Caco-2 (cell line): ENCODE data around the gene AP2B1. TPM values are rescaled to one million over a fixed set of nuclear protein-coding genes. Genes with fewer than 3 reads are reported as not detected.

Experiments used
- BruUV-seq: library from RNA; stranded (reverse); fragments of 400-500 nt; replicated peaks from 2 replicates; lab custom pipeline; 2021; lab: Mats Ljungman, UMichigan
- CTCF ChIA-PET: fragments of 300-600 bp; sonication (Branson Sonifier 250); formaldehyde crosslinking; loops from one replicate; lab custom pipeline; 2022; ENCODE audit warnings: antibody characterized with exemption; lab: Charles Lee
- POLR2A ChIA-PET: fragments of 300-600 bp; sonication (Branson Sonifier 250); formaldehyde crosslinking; loops from one replicate; lab custom pipeline; 2022; ENCODE audit warnings: antibody characterized with exemption; lab: Charles Lee
- DNase-seq, 2 experiments: peaks; one replicate each; pipeline versions ENCODE4 v3.0.0 to v3.0.0-alpha.2; 2020 to 2022
- H3K27me3 ChIP-seq: replicated peaks from 2 replicates; pipeline ENCODE4 v1.6.0; 2011; ENCODE audit warnings: low read length; ENCODE audit not compliant: control insufficient read depth, insufficient read depth
- H3K36me3 ChIP-seq: 2 replicates; pipeline ENCODE4 v1.5.1; 2011; ENCODE audit warnings: low read length; ENCODE audit not compliant: control insufficient read depth, insufficient read depth
- H3K4me1 ChIP-seq: fragments of 250-450 bp; sonication (Bioruptor Pico); 2 replicates; pipeline ENCODE4 v1.5.1; 2020; ENCODE audit warnings: mild to moderate bottlenecking
- H3K4me3 ChIP-seq: 2 replicates; pipeline ENCODE4 v1.5.1; 2011; ENCODE audit warnings: low read depth, mild to moderate bottlenecking, control low read depth, low read length
- H3K9me3 ChIP-seq: fragments of 250-450 bp; sonication (Bioruptor Pico); 2 replicates; pipeline ENCODE4 v1.5.1; 2020; ENCODE audit warnings: mild to moderate bottlenecking, moderate library complexity
- H3K27ac Mint-ChIP-seq: one replicate; pipeline ENCODE4 v1.8.0; 2022; ENCODE audit warnings: mixed read lengths; ENCODE audit not compliant: unreplicated experiment
- H3K27me3 Mint-ChIP-seq: one replicate; pipeline ENCODE4 v1.8.0; 2022; ENCODE audit warnings: mixed read lengths; ENCODE audit not compliant: insufficient read depth, unreplicated experiment
- H3K36me3 Mint-ChIP-seq: one replicate; pipeline ENCODE4 v1.8.0; 2022; ENCODE audit warnings: mild to moderate bottlenecking, mixed read lengths; ENCODE audit not compliant: insufficient read depth, unreplicated experiment
- H3K4me1 Mint-ChIP-seq: one replicate; pipeline ENCODE4 v1.8.0; 2022; ENCODE audit warnings: low read depth, mixed read lengths; ENCODE audit not compliant: unreplicated experiment
- H3K4me3 Mint-ChIP-seq: one replicate; pipeline ENCODE4 v1.8.0; 2022; ENCODE audit warnings: mild to moderate bottlenecking, moderate library complexity, mixed read lengths; ENCODE audit not compliant: unreplicated experiment
- H3K9me3 Mint-ChIP-seq: one replicate; pipeline ENCODE4 v1.8.0; 2022; ENCODE audit warnings: mixed read lengths; ENCODE audit not compliant: unreplicated experiment
- CTCF ChIP-seq, 2 experiments: fragments of 200-600 bp in 1 of 2; IDR thresholded peaks; 1 replicate in 1 of 2; 2 replicates in 1 of 2; pipeline versions ENCODE4 v1.5.1 to v1.8.0; 2011 to 2022; ENCODE audit warnings: antibody characterized with exemption in 1 of 2, control low read depth in 1 of 2, inconsistent platforms in 1 of 2, low read depth in 1 of 2, low read length in 1 of 2, mild to moderate bottlenecking in 1 of 2, moderate library complexity in 1 of 2; ENCODE audit not compliant: insufficient read depth in 1 of 2, severe bottlenecking in 1 of 2, unreplicated experiment in 1 of 2
- intact Hi-C: fragments of 100-400 bp; cut with micrococcal nuclease; formaldehyde crosslinking; loops from one replicate; pipeline ENCODE4 v1.10.0; 2022; ENCODE audit not compliant: unreplicated experiment
- total RNA-seq: library from RNA; stranded (reverse); gene quantifications from 2 replicates; pipeline ENCODE4 v1.2.3, GENCODE V29; 2022

The AP2B1 gene
- total RNA-seq, 1 experiment from 2014 or later, result 228 TPM

GRCh38 chr17:35735036-35735805 is 148.1 kb downstream of the AP2B1 start:
- CTCF ChIA-PET, result interaction anchor here (0.6 kb wide), 1 partner anchor 28 kb away, joined by 3 read pairs; no protein-coding TSS in a partner anchor
- Histone ChIP-seq H3K36me3 (no peaks in the 10 kb centered on the region), H3K4me3 (no peak overlapping the region), H3K4me1 (peaks cover 7% of the 10 kb centered on the region), H3K9me3 (no peaks in the 10 kb centered on the region), H3K27me3 (no peaks in the 10 kb centered on the region)
- peaks cover 5% of the 10 kb centered on the region for H3K36me3 Mint-ChIP-seq
- no peak for TF ChIP-seq CTCF (IDR thresholded peaks at IDR 0.05; ENCODE audit: insufficient read depth in 1 of 2, low read depth in 1 of 2, low read length in 1 of 2, severe bottlenecking in 1 of 2, unreplicated experiment in 1 of 2)
- no peak for DNase-seq
- H3K27ac Mint-ChIP-seq, result no peak overlapping the region
- intact Hi-C loops, result no loop called here
- peaks cover 9% of the 10 kb centered on the region for H3K4me1 Mint-ChIP-seq
- BruUV-seq, result no TSS peak
- H3K4me3 Mint-ChIP-seq, result no peak overlapping the region
- POLR2A ChIA-PET, result no interaction called here
- H3K9me3 Mint-ChIP-seq, result no peaks in the 10 kb centered on the region
- peaks cover 6% of the 10 kb centered on the region for H3K27me3 Mint-ChIP-seq

- peaks cover 1% of the 10 kb centered on the region for H3K4me1 ChIP-seq
- Mint-ChIP-seq H3K9me3 (no peaks in the 10 kb centered on the region), H3K4me3 (no peak overlapping the region), H3K4me1 (peaks cover under 1% of the 10 kb centered on the region), H3K36me3 (no peaks in the 10 kb centered on the region), H3K27me3 (peaks cover 6% of the 10 kb centered on the region), H3K27ac (no peak overlapping the region)
- POLR2A ChIA-PET, result no interaction called here
- no TSS peak for BruUV-seq
- no peak for DNase-seq
- intact Hi-C loops, result no loop called here
- CTCF ChIA-PET, result no interaction called here
- TF ChIP-seq CTCF (IDR thresholded peaks at IDR 0.05; ENCODE audit: insufficient read depth in 1 of 2, low read depth in 1 of 2, low read length in 1 of 2, severe bottlenecking in 1 of 2, unreplicated experiment in 1 of 2), result no peak
- no peak overlapping the region for H3K4me3 ChIP-seq
- no peaks in the 10 kb centered on the region for H3K9me3 ChIP-seq
- no peaks in the 10 kb centered on the region for H3K36me3 ChIP-seq
- no peaks in the 10 kb centered on the region for H3K27me3 ChIP-seq
Measured at GRCh38 chr17:35736236-35736635, 149.1 kb downstream of the AP2B1 start.

GRCh38 chr17:35738519-35739133 is 151.5 kb downstream of the AP2B1 start:
- peaks cover 2% of the 10 kb centered on the region for H3K36me3 Mint-ChIP-seq
- DNase-seq, result no peak
- H3K4me3 ChIP-seq, result no peak overlapping the region
- intact Hi-C loops, result no loop called here
- H3K9me3 Mint-ChIP-seq, result no peaks in the 10 kb centered on the region
- no peak overlapping the region for H3K27ac Mint-ChIP-seq
- no peaks in the 10 kb centered on the region for H3K36me3 ChIP-seq
- no peaks in the 10 kb centered on the region for H3K9me3 ChIP-seq
- no peaks in the 10 kb centered on the region for H3K27me3 ChIP-seq
- no peaks in the 10 kb centered on the region for H3K4me1 ChIP-seq
- no peak overlapping the region for H3K4me3 Mint-ChIP-seq
- H3K27me3 Mint-ChIP-seq, result peaks cover 6% of the 10 kb centered on the region
- ChIA-PET POLR2A (no interaction called here), CTCF (no interaction called here)
- no TSS peak for BruUV-seq
- no peak for TF ChIP-seq CTCF (IDR thresholded peaks at IDR 0.05; ENCODE audit: insufficient read depth in 1 of 2, low read depth in 1 of 2, low read length in 1 of 2, severe bottlenecking in 1 of 2, unreplicated experiment in 1 of 2)
- H3K4me1 Mint-ChIP-seq, result no peaks in the 10 kb centered on the region
